EH (cell line): Measurements from ENCODE around the gene POLR2C.
A peak's percentile ranks its signal among the peaks of the same experiment; 100 is the strongest.

Source experiments
- DNase-seq: peaks from one replicate; pipeline ENCODE4 v3.0.0-alpha.2; 2015; ENCODE audit warnings: low read depth

POLR2C gene

GRCh38 chr16:57504001-57504400, 41.5 kb downstream of the POLR2C start:
- no peak for DNase-seq

- no peak for DNase-seq
Observed at GRCh38 chr16:57504491-57504890, 42.0 kb downstream of the POLR2C start.

- DNase-seq = no peak
Observed at GRCh38 chr16:57505169-57505568, 42.7 kb downstream of the POLR2C start.

GRCh38 chr16:57507136-57508034, 44.9 kb downstream of the POLR2C start:
- no peak for DNase-seq

- DNase-seq = no peak
Observed at GRCh38 chr16:57508035-57508425, 45.6 kb downstream of the POLR2C start.

GRCh38 chr16:57509231-57509923, 46.9 kb downstream of the POLR2C start:
- peak; percentile 24 for DNase-seq

- no peak for DNase-seq
Observed at GRCh38 chr16:57510016-57510871, 47.8 kb downstream of the POLR2C start.

GRCh38 chr16:57512296-57513001, 50.0 kb downstream of the POLR2C start:
- DNase-seq = no peak

- peak; percentile 65 for DNase-seq
Observed at GRCh38 chr16:57513371-57514102, 51.1 kb downstream of the POLR2C start.

- no peak for DNase-seq
Observed at GRCh38 chr16:57514371-57514770, 51.9 kb downstream of the POLR2C start.

GRCh38 chr16:57514791-57515600, 52.5 kb downstream of the POLR2C start:
- no peak for DNase-seq

- DNase-seq = no peak
Observed at GRCh38 chr16:57516176-57516725, 53.8 kb downstream of the POLR2C start.

GRCh38 chr16:57516773-57517172, 54.3 kb downstream of the POLR2C start:
- DNase-seq = no peak

- no peak for DNase-seq
Observed at GRCh38 chr16:57517397-57518367, 55.2 kb downstream of the POLR2C start.

GRCh38 chr16:57518520-57518919, 56.0 kb downstream of the POLR2C start:
- no peak for DNase-seq

GRCh38 chr16:57518922-57519321, 56.4 kb downstream of the POLR2C start:
- DNase-seq = no peak

GRCh38 chr16:57519796-57520360, 57.4 kb downstream of the POLR2C start:
- peak; percentile 71 for DNase-seq
